CMK (cell line): Measurements from ENCODE around the gene VPREB3.

Source experiments
- DNase-seq: peaks from one replicate; pipeline ENCODE4 v3.0.0-alpha.2; 2010; ENCODE audit warnings: low read depth

Gene VPREB3

DNA sequence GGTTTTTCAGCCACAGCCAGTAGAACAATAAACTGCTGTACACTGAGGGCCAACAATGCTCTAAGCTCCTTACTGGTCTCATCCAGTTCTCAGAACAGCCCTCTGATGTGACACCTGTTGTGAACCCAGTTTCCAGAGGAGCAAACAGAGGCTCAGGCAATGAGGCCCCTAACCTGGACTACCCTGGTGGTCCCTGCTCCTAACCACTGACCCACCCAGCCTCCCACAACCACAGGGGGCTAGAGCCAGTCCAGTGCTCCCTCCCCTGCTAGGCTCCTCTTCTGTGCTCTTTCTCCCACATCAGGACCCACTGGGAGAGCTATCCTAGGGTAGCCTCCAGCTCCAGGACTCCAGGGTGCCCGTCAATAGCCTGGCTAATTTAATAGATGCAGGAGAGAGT is 28.5 kb upstream of the VPREB3 start:
- DNase-seq = no peak

DNA sequence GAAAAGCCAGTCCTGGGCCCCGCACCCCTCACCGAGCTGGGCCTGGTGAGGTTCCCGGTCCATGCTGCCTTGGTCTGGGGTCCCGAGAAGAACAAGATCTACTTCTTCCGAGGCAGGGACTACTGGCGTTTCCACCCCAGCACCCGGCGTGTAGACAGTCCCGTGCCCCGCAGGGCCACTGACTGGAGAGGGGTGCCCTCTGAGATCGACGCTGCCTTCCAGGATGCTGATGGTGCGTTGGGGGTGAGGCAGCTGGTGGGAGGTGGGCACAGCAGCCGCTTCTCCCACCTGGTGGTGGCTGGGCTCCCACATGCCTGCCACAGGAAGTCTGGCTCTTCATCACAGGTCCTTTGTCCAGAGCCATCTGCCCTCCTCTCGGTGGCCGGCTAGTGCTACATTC is 28.0 kb upstream of the VPREB3 start:
- no peak for DNase-seq

DNA sequence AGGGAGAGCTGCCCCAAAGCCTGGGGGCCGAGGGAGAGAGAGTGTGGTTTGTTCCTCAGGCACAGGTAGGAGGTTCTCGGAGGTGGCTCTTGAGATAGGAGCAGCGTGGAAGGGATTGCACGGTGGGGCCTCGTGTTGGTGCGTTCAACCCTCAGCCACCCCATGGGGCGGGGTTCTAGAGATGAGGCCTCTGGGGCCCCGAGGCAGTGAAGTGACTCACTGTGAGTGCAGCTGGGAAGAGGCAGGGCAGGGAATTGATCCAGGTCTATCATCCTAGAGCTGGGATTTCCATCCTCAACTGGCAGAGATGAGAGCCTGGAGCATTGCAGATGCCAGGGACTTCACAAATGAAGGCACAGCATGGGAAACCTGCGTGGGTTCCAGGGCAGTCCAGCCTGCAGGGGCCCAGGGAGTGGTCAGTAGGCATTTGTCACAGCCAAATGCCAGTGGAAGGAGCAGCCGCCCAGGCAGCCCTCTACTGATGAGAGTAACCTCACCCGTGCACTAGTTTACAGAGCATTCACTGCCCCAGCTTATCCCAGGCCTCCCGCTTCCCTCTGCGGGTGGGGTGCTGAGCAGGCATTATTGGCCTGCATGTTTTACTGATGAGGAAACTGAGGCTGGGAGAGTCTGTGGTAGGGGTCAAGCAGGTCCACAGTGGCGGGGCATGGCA is 27.4 kb upstream of the VPREB3 start:
- no peak for DNase-seq

DNA sequence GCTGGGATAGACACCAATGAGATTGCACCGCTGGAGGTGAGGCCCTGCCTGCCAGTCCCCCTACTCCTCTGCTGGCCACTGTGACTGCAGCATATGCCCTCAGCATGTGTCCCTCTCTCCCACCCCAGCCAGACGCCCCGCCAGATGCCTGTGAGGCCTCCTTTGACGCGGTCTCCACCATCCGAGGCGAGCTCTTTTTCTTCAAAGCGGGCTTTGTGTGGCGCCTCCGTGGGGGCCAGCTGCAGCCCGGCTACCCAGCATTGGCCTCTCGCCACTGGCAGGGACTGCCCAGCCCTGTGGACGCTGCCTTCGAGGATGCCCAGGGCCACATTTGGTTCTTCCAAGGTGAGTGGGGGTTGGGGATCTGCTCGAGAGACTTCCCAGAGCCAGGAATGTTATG is 26.8 kb upstream of the VPREB3 start:
- no peak for DNase-seq

DNA sequence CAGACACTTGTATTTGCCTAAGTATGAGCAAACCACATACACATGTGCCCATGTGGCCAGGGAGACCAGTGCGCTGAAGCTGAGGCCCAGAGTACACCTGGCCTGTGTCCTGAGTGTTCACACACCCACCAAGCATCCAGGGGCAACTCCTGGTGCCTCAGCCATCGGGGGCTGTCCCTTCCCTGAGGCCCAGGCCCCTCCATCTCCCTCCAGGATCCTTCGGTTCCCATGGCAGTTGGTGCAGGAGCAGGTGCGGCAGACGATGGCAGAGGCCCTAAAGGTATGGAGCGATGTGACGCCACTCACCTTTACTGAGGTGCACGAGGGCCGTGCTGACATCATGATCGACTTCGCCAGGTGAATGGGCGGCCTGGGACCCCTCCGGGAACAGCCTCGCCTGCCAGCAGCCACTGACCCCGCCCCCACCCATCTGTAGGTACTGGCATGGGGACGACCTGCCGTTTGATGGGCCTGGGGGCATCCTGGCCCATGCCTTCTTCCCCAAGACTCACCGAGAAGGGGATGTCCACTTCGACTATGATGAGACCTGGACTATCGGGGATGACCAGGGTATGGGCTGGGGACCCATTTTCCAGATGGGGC is 26.0 kb upstream of the VPREB3 start:
- DNase-seq = no peak

DNA sequence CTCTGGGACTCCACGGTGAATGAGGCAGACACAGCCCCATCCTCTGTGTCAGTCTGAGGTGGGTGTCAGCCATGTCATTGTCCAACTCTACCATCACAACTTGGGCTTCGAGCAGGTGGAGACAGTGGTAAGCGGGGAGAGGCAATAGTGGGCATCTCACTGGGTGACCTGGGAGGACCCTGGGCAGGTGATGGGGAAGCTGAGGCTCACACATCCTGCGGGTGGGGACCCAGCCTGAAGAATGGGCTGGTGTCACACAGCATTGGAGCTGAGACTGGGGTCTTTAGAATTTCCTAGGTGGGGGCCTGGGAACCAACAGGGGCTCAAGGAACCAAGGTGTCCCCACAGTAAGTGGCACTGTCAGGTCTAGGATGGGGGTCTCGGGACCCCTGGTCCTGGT is 25.5 kb upstream of the VPREB3 start:
- no peak for DNase-seq

DNA sequence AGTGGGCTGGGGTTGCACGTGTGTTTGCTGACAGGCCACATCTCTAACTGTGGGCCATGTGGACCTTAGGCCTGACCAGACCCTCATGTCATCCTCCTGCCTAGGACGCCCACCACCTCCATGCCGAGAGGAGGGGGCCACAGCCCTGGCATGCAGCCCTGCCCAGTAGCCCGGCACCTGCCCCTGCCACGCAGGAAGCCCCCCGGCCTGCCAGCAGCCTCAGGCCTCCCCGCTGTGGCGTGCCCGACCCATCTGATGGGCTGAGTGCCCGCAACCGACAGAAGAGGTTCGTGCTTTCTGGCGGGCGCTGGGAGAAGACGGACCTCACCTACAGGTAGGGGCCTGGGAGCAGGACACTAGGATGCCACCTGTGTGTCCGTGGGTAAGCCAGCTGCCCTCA is 24.9 kb upstream of the VPREB3 start:
- no peak for DNase-seq

DNA sequence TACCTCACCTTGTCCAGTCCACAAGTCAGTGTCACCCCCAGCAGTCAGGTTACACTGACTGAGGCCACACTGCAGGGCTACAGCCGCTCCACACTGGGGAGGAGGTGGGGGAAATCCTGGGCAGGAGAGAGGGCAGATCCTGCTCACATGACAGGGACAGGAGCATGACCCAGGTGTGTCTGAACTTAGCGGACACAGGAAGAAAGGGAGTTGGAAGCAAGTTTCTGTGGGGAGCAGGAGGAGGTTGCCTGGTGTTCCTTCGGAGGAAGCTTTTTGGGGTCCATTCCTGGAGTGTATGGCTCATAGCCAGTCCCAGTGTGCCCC is 24.3 kb upstream of the VPREB3 start:
- no peak for DNase-seq

DNA sequence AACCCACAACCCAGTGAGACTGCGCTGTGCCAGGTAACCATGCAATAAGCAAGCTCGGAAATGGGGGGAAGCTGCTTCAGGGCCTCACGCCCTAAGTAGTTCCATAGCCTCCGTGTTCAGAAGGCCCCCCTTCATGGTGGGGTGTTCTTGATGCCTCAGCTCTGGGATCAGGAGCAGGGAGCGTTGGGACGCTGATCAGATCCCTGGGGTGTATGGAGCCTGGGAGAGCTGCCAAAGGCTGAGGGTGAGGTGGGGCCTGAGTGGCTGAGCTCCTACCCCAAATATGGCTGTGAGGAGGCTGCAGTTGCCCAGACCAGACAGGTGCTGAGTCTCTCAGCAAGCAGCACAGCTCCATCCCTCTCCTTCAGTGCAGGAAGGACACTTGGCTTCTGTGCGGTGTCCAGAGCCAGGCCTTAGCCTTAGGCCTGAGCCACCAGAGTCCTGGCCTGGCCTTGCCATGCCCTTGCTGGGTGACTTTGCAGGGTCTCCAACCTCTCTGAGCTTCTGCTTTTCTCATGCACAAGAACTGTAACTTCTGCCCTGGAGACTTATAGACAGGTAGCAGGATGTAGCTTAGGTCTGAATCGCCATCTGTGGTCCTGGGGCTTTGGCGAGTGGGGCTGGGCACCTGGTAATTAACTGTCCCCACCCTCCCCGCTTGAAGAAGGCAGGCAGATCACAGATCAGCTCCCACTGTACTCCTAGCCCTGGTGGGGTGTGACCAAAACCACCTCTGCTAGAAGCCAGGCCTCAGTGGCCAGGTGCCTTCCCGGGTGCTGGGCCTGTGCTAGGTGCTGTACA is 23.8 kb upstream of the VPREB3 start:
- no peak for DNase-seq

DNA sequence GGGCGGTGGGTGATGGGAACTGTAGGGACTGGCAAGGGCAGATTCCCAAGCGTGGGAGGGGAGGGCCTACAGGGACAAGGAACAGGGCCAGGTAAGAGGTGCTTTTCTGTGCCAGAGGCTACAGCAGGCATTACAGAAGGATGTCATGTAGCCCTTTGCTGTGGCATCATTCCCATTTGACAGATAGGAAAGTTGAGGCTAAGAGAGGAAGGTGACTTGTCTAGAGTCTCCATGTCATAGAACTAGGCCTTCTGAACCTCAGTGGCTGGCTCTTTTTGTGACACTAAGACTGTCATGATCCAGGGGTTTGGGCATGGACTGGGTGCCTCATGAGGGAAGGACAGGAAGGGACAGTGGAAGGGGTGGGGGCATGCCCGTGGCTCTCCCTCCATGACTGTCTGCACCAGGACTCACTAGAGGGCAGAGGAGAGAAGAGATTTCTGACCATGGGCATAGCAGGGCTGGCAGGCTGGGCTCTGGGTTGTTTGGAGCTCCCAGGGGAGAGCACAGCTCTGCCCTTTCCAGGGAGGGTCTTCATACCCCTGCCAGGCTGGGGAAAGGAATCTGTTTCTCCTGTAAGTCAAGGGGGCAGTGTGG is 21.7 kb upstream of the VPREB3 start:
- no peak for DNase-seq

DNA sequence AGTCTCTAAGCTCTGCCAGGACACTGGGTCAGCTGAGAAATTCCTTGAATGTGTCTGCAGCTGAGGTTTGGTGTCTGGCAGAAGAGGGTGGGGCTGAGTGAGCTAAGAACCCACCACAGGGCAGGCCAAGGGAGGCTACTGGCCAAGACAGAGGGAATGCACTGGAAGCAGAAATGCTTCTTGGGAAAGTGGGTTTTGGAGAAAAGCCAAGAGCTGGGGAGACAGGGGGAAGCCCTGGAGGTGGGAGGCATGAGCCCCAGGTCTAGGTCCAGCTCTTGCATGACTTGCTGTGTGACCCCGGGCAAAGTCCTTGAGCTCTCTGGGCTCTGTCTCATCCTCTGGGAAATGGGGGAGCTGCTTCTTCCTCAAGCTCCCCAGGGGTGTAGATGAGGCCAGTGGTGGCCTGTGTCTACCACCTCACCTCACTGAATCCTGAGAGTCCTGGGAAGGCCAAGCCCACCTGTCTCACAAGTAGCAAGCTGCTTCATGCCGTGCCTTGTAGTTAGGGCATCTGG is 20.8 kb upstream of the VPREB3 start:
- DNase-seq = no peak

DNA sequence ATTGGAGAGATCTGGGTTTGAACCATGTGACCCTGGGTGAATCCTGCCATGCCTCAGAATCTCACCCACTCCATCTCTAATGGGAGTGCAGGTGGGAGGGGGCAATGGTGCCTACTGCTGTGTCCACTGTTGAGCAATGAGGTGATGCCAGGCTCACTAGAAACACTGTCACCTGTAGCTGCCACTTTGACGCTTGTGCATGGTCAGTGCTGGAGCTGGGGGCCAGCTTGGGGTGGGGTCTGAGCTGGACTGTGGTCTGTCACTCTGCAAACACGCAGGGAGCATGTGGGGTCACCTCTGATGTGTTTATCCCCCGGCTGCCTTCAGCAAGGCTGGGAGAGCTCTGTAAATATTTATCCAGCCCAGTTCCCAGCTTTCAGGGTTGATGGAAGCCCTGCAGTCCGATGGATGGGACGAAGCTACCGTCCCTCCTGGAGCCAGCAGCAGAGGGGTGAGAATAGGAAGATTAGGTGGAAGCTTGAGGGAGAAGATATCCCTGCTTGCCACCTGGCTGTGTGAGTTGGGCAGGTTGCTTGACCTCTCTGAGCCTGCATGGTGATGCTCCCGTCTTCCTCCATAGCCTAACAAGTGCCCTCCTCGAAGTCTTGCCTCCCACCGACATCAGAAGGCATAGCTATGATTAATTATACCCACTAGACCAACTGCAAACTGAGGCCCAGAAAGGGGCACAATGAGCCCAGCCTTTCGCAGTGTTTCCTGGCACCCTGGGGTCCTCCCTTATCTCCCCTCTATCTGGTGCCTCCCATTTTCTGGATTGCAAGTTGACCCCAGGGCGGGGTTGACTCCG is 20.1 kb upstream of the VPREB3 start:
- no peak for DNase-seq

DNA sequence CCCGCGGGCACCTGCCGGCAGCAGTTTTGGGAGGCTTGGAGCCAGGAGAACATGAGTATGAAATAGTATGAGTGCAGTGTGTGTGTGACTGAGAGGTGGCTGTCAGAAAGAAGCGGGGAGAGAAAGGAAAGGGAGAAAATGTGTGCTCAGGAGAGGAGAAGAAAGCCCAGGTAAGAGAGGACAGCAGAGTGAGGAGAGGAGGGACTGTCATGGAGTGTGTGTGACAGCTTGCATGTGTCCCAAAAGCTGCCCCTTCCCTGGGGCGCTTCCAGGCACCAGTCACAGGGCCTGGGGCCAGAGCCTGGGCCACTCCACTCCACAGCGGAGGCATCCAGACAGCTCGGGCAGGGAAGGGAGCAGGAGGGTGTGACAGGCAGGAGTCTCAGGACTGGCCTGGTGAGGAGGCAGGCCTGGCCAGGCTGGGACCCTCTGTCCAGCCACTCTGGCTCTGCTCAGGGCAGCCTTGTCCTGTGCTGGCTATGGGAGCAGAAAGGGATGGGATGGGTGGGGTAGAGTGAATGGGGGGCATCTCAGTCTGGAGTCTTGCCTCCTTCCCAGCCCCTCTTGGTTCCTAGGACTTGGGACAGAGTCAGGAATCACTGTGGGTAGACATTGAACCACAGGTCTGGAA is 19.4 kb upstream of the VPREB3 start:
- DNase-seq = no peak

DNA sequence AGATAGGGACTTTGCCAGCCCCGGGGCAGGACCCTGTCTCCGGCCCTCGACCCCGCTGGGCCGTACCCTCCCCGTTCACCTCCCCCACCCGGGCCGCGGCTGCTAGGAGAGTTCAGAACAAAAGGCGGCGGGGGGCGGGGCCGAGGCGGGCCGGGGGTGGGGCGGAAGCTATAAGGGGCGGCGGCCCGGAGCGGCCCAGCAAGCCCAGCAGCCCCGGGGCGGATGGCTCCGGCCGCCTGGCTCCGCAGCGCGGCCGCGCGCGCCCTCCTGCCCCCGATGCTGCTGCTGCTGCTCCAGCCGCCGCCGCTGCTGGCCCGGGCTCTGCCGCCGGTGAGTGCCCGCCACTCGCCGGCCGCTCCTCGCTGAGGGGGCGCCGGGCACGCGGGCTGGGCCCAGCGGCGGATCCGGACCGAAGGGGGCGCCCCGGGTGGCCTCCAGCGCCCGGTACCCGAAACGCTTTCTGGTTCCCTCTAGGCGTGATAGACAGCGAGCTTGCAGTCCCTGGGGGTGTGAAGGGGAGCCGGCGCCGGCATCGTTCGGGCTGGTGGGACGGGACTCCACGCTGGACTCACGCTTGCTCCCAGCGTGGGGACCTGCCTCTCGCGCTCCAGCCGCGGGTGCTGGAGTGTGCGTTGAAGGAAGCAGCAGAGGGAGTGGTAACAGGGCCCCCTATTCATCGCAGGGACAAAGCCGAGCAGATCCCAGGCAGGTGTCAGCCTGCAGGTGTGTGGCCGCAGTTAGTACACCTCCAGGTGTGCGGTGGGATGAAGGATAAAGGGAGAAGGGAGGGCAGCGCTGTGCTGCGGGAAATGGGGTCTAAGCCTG is 18.6 kb upstream of the VPREB3 start, which contains the start of gene MMP11:
Gene MMP11 (plus strand): TSS at position 201 of the 825 bp plus-strand sequence. CDS start 22 bp downstream, at position 223.
- DNase-seq = no peak

DNA sequence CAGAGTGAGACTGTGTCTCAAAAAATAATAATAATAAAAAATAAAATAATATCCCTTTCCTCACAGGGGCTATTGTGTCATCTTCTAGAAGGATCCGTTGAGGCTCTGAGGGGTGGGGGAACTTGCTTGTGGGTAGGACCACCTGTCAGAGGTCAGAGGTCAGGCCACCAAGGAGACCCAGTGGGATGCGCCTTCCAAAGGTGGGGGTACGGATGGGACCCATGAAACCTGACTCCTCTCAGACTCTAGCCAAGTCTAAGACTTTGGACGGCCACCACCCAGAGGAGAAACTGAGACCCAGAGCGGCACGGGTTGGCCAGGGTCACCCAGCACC is 18.1 kb upstream of the VPREB3 start:
- DNase-seq = no peak

DNA sequence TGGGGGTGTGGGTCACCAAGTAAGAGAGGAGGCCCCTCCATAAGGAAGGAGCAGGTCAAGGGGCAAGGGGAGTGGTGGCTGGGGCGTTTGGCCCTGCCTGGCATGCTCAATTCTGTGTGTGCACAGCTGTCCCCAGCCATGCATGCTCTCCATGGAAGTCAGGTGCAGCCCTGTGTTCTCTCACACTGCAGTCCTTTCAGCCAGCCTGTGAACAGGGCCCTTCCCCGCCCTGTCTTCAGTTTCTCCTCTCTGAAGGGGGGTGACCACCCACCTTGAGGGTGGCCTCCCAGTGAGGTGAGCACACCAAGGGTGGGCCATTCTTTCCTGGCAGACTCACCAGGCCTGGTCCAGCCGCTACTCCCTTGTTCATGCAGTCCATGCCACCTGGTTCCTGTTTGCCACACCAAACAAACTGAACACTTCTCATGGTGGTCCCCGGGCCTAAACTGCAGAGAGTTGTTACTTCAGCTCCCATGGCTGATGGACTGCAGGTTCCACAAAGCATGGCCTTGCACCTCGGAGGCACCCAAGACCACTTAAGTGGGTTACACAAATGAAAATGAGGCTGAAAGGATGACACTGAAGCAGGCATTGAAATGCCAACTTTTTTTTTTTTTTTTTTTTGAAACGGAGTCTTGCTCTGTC is 15.2 kb upstream of the VPREB3 start:
- DNase-seq = no peak

DNA sequence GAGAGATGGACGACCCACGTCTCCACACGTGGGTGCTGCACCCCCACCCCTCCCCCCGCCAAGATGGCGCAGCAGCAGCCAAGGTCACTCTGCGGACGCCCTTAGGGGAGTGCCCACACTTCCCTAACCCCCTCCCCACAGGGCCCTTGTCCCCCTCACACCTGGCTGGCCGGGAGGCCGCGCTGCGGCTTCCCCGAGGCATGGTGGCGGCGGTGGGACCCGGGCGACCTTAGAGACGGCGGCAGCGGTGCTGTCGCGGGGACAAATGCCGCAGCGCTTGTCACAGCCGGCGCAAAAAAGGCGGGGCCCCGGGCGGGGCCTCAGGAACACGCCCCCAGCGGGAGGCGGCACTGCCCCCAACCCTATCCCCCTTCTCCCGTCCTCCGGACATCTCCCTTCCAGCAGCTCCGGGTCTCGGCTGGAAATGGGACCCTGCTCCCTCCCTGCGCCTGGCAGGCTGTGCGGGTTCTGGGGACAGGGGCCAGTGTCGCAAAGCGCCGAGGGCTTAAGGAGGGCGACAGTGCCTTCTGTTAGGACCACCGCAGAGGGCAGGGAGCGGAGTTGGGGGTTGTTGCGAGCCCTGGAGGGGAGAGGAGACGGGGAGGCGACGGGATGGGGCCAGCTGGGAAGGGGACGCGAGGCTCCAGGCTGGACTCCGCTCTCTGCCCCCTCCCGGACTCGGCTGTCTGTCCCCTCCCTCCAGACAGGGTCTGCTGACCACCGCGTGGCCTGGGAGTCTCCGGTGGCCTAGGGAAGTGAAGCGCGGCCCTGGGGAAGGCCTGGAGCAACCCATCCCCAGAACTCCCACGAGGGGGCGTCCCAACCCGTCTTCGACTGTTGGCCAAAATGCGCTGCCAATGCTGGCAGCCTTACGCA is 13.7 kb upstream of the VPREB3 start, which contains the start of gene CHCHD10:
Gene CHCHD10 (minus strand): TSS at position 300 of the 876 bp plus-strand sequence. CDS start 98 bp downstream, at position 202.
- peak; percentile 80 for DNase-seq

DNA sequence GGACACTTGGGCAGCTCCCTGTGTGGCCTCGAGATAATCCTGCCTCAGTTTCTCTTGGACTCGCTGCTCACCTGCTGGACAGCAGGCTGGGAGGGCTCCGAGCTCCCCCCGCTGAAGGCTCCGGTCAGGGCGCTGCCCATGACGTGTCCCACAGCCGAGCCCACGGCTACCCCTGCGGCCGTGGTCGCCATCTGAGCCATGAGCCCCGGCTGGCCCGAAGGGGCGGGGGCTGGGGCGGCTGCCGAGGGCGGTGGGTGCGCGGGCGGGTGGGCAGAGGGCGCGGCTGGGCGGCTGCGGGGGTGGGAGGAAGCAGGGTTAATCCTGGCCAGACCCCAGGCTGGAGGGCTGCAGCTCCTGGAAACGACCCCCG is 13.1 kb upstream of the VPREB3 start:
- DNase-seq = no peak
